GM18508 (cell line): ENCODE results near the gene ITIH5.

ENCODE experiments used
- ATAC-seq: cut with Tn5 transposase; IDR thresholded peaks from one replicate; pipeline ENCODE4 v1.9.1; 2021; ENCODE audit warnings: moderate number of reproducible peaks; ENCODE audit not compliant: insufficient read depth, unreplicated experiment

The ITIH5 gene

DNA sequence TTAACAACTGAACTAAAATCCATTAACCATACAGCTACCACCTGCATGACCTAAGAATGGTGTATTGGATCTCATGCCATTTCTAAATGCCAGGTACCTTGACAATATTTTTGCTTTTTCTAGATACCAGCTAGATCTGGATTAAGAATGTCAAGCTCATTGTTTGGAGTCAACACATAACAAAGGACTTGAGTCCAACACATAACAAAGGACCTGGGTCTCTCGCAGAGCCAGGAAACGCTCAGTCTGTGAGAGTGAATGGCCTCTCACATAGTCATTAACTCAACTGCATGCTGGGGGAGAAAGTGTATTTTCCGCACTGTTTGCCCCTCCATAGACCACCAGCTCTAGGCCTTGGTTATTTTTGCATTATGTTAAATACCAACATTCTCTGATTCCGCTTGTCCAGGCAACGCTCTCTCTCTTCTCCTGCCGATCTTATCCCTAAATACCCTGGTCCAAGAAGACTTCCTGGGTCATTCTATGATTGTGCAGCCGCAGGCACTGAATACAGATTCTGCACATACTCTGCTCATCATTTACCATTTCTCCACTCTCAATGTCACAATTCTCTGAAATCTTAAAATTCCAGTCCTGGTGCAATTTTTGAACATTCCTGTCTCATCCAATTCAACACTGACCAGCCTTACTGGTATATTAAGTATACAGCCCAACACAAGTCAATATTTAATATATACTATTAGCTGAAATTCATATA lies 31.2 kb downstream of the ITIH5 start:
- ATAC-seq, result no peak

DNA sequence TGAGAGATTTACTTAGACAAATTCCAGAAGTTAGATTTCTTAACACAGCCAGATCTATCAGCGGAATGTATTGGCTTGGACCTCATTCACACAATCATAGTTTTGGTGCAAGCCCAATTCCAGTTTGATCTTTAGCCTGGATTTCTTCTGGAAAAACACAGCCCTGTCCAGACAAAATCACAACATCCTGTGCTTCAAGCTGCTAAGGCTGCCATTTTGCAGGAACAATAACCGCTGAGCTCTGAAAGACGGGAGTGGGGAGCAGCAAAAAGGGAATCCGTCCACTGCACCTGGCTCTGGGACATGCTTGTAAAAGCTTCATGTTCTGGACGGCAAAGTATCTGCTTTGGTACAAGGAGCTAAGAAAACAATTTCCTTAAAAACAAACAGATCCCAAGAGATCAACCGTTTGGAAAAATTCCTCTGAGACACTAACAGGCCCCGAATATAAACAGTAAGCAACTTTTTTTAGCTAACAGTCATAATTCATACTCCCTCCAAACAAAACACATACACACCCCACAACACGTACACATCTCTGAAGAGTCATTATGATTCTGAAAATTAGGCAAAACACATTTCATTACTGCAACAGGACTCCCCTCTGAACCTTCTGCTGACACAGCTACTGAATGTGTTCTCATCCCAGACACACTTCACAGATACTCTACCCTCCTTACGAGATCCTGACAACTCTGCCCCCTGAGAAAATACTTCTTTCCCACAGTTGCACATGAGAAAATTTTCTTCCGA lies 32.4 kb downstream of the ITIH5 start:
- no peak for ATAC-seq

GRCh38 chr10:7626283-7626682 lies 40.5 kb downstream of the ITIH5 start:
- ATAC-seq, result no peak

DNA sequence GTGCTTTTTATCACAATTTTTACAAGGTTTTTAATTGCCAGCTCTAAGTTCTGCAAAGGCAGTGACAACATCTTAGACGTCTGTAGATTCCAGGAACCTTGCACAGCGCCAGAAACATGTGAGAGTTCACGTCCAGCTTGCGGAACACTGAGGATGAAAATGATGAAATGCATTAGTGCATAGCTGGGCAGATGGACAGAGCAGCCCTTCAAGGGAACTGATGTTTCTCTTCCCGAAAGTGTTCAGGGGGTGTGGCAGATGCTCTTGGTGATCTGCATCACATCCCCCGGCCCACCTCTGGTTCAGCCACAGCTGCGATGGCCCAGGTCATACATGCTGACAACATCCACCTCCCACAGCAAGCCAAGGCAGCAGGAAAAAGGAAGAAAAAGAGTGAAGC lies 40.9 kb downstream of the ITIH5 start:
- ATAC-seq, result no peak

- ATAC-seq, result no peak
Measured at GRCh38 chr10:7625009-7625408, 41.8 kb downstream of the ITIH5 start.

- no peak for ATAC-seq
Measured at GRCh38 chr10:7622969-7623368, 43.8 kb downstream of the ITIH5 start.

- ATAC-seq, result no peak
Measured at GRCh38 chr10:7618461-7618860, 48.3 kb downstream of the ITIH5 start.

DNA sequence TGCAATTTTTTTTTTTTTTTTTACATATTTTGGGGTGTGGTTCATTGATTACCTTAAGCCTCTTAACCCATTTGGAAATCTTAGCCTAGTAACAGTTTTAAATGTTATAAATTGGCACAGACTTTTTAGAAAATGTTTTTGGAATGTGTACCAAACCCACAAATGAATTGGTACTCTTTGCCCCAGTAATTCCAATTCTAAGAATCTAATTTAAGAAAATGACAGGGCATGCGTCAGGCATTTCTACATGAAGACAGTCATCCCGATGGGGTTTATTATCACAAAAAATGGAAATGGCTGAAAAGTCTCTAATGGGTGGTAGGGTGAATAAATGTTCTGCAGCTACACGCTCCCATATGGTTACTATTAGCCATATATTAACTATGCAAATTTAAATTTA lies 54.9 kb downstream of the ITIH5 start:
- ATAC-seq, result no peak

DNA sequence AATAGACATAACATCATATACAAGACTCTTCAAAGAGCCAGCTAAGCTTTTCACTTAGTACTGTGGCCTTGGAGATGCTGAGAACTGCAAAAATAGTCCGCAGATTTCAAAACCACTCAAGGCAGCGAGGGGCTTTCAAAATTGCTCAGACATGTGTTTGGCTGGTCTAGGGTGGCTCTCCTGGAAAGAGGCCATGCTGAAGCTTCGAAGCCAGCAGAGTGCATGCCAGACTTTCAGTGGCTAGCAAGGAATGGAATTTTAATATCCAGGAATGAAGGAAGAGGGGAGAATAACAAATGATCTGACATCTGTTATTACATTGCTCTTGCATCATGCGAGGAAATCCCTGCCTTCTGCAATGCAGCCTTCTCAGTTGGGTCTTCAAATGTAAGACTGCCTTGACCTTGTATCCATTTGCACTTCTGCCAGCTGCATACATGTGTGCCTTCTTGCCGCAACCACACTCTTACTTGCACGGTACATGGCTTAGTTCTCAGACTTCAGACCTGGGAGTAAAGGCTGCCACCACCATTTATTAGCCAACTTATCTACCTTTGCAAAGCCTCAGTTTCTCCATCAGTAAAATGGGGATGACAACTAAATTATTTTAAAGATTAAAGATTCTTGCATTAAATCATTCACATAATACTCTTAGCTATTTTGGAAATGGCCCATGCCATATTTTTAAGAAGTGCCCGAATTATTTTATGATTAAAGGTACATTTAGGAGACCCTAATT lies 55.9 kb downstream of the ITIH5 start:
- no peak for ATAC-seq

- ATAC-seq, result no peak
Measured at GRCh38 chr10:7610026-7610425, 56.7 kb downstream of the ITIH5 start.

GRCh38 chr10:7609556-7609955 lies 57.2 kb downstream of the ITIH5 start:
- no peak for ATAC-seq

DNA sequence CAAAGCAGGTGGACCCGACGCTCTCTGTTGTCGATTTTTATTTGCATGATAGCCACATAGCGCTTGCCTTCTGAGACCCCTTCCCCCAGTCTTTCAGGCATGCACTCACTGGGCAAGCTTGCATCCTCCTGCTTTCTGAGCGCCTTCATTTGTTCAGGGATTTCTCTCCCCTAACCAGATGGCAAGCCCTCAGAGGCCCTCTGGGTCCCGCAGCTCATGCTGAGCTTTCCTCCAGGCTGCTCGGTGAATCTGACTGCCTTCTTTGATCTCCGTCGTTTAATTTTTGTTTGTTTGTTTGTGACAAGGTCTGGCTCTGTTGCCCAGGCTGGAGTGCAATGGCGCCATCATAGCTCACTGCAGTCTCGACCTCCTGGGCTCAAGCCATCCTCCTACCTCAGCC lies 58.8 kb downstream of the ITIH5 start:
- ATAC-seq, result no peak

- ATAC-seq, result no peak
Measured at GRCh38 chr10:7606951-7607404, 59.8 kb downstream of the ITIH5 start.

DNA sequence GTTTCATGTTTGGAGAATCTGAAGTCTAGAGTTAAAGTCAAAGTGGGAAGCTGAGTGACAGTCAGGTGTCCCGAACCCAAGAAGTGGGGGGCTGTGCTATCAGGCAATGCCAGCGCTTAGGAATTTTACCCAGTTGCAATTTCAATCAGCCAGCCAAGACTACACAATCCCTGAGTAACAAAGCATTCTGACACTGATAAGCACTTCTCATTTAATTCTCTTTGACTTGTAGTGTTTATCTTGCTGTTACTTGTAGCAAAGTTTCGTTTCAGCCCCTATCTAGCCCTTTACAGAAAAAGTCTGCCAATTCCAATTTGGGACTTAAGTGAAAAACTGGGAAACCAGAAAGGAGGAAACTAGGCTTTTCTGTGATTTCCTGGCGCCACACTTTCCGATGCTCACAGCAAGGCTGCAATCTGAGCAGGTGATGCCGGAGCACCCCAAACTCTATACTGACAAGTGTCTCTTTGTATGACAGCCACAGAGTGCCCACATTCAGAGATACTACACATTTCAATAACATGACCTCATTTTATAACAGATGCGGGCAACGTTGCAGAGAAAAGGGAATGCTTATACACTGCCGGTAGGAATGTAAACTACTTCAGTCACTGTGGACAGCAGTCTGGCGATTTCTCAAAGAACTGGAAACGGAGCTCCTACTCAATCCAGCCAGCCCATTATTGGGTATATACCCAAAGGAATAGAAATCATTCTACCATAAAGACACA lies 61.0 kb downstream of the ITIH5 start:
- no peak for ATAC-seq

DNA sequence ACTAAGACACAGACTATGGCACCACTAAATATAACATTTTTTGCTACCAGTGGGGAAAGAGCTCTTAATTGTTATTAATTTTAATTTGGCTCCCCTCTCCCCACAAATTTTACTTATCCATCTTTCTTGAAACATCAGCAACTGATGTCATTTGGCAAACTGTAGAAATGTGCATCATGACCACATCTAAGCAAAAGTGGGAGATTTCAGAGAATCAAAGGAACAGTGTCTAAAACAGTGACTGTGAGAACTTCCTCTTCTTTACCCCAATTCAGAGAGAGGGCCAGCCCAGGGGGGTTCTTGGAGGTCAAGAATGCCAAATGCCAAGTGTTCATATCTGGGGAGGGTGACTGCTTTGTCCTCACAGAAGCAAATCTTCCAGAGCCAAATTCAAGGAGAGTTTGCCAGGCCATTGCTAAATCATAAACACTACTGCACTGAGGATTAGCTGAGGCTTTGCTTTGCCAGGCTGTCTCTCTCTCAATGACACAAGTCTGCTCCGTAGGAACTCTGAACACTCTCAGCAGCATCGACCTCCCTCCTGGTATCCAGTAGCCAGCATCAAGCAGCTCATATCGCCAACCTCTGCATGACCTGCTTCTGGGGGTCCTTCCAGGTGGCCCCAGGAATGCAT lies 65.6 kb downstream of the ITIH5 start:
- no peak for ATAC-seq

GRCh38 chr10:7598771-7599170 lies 68.0 kb downstream of the ITIH5 start:
- no peak for ATAC-seq

- no peak for ATAC-seq
Measured at GRCh38 chr10:7596356-7596755, 70.4 kb downstream of the ITIH5 start.

- ATAC-seq, result no peak
Measured at GRCh38 chr10:7593905-7594304, 72.9 kb downstream of the ITIH5 start.

DNA sequence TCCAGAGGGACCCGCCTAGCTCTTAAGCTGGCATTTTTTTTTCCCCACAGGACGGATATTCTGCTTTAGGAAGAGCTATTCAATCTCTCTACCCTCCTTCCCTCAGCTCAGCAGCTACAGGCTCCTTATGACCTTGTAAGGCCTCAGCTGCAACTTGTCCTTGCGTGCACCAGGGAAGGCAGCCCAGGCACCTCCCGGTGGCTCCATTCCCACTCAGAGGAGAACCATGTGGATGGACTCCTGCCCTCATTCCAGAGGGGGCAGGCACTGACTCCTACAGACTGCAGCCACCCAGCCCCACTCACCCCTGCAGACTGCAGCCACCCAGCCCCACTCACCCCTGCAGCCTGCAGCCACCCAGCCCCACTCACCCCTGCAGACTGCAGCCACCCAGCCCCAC lies 73.7 kb downstream of the ITIH5 start:
- no peak for ATAC-seq

DNA sequence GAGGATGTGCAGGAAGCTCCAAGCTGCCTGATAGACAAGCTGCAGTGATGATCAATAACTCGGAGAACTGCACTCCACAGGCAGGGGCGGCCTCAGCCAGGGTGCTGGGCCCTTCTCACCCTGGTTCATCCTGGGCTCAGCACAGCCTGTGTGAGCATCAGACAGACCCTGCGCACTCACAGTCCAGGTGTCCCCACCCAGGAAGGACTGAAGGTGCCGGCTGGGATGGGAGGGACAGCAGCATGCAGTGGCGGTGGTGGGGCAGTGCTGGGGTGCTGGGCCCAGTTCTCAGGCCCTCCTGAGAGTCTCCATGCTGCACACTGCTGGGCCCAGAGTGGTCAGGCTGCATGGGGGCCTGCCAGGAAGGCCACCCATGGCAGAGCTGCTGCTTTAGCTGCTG lies 74.1 kb downstream of the ITIH5 start:
- no peak for ATAC-seq
